Loucy (cell line): ENCODE results near the gene ALDH1A3.

Source experiments
- EZH2phosphoT487 ChIP-seq: fragments of 200-600 bp; IDR thresholded peaks from 2 replicates; pipeline ENCODE4 v1.6.1; 2018; ENCODE audit warnings: antibody characterized with exemption, mild to moderate bottlenecking, moderate library complexity, borderline replicate concordance
- TF ChIP-seq, protein P1 (sequence below): fragments of 200-600 bp; sonication (generic); conservative IDR thresholded peaks from 2 replicates; pipeline ENCODE4 v1.5.1; 2014; ENCODE audit warnings: mild to moderate bottlenecking, antibody characterized with exemption, low read length

- TF ChIP-seq, protein P1, sequence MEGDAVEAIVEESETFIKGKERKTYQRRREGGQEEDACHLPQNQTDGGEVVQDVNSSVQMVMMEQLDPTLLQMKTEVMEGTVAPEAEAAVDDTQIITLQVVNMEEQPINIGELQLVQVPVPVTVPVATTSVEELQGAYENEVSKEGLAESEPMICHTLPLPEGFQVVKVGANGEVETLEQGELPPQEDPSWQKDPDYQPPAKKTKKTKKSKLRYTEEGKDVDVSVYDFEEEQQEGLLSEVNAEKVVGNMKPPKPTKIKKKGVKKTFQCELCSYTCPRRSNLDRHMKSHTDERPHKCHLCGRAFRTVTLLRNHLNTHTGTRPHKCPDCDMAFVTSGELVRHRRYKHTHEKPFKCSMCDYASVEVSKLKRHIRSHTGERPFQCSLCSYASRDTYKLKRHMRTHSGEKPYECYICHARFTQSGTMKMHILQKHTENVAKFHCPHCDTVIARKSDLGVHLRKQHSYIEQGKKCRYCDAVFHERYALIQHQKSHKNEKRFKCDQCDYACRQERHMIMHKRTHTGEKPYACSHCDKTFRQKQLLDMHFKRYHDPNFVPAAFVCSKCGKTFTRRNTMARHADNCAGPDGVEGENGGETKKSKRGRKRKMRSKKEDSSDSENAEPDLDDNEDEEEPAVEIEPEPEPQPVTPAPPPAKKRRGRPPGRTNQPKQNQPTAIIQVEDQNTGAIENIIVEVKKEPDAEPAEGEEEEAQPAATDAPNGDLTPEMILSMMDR, result no peak
- no peak for TF ChIP-seq EZH2phosphoT487
Observed at GRCh38 chr15:100895721-100896120, 16.1 kb downstream of the ALDH1A3 start.
